Measurements from ENCODE around the gene TNS1. TPM values are rescaled to one million over a fixed set of nuclear protein-coding genes. Genes with fewer than 3 reads are reported as not detected.
A peak's percentile ranks its signal among the peaks of the same experiment; 100 is the strongest.

Gene TNS1
- total and polyA plus RNA-seq, 5 donors: 243 to 647 (median 513) TPM

GRCh38 chr2:217804791-217805667 lies 197.8 kb downstream of the TNS1 start:
- Histone ChIP-seq H3K4me3 (ENCODE audit: low read length) (no peak overlapping the region), H3K9me3 (ENCODE audit: control insufficient read depth, low read length) (no peaks in the 10 kb centered on the region), H3K27ac (ENCODE audit: low read length) (peak overlapping the region; percentile 61), H3K27me3 (ENCODE audit: control insufficient read depth, insufficient read depth) (no peaks in the 10 kb centered on the region), H3K4me1 (ENCODE audit: control insufficient read depth, insufficient read depth, low read length) (peaks cover 20% of the 10 kb centered on the region)
- intact Hi-C loops (cut with DNase I): no loop called here
- peak; percentile 4 to 38 for ATAC-seq
- DNase-seq: peak in 1 of 3 donors; percentile 50
- 42% methylated on average over 9 of the region's 9 CpGs for WGBS

- intact Hi-C loops (cut with DNase I): no loop called here
- peak overlapping the region; percentile 61 for H3K27ac ChIP-seq (ENCODE audit: low read length)
- H3K9me3 ChIP-seq (ENCODE audit: control insufficient read depth, low read length): no peaks in the 10 kb centered on the region
- H3K4me3 ChIP-seq (ENCODE audit: low read length): no peak overlapping the region
- H3K4me1 ChIP-seq (ENCODE audit: control insufficient read depth, insufficient read depth, low read length): peaks cover 20% of the 10 kb centered on the region
- ATAC-seq (peak in 1 of 2 donors; percentile 1), DNase-seq (peak in 1 of 3 donors; percentile 50)
- no peaks in the 10 kb centered on the region for H3K27me3 ChIP-seq (ENCODE audit: control insufficient read depth, insufficient read depth)
- WGBS: 64% methylated on average over 12 of the region's 12 CpGs
Measured at GRCh38 chr2:217804338-217804737, 198.5 kb downstream of the TNS1 start.

- ATAC-seq: no peak
- H3K4me3 ChIP-seq (ENCODE audit: low read length): no peak overlapping the region
- H3K27ac ChIP-seq (ENCODE audit: low read length): peak overlapping the region; percentile 27
- no peaks in the 10 kb centered on the region for H3K9me3 ChIP-seq (ENCODE audit: control insufficient read depth, low read length)
- intact Hi-C loops (cut with DNase I): no loop called here
- peaks cover 20% of the 10 kb centered on the region for H3K4me1 ChIP-seq (ENCODE audit: control insufficient read depth, insufficient read depth, low read length)
- H3K27me3 ChIP-seq (ENCODE audit: control insufficient read depth, insufficient read depth): no peaks in the 10 kb centered on the region
- WGBS: 68% methylated on average over 3 of the region's 3 CpGs
- no peak for DNase-seq
Measured at GRCh38 chr2:217803653-217803960, 199.2 kb downstream of the TNS1 start.

GRCh38 chr2:217802876-217803652 lies 199.7 kb downstream of the TNS1 start:
- DNase-seq (peak in 1 of 3 donors; percentile 22), ATAC-seq (no peak)
- WGBS: 88% methylated on average over 7 of the region's 7 CpGs
- Histone ChIP-seq H3K27ac (ENCODE audit: low read length) (peak overlapping the region; percentile 27), H3K4me3 (ENCODE audit: low read length) (no peak overlapping the region), H3K27me3 (ENCODE audit: control insufficient read depth, insufficient read depth) (no peaks in the 10 kb centered on the region), H3K4me1 (ENCODE audit: control insufficient read depth, insufficient read depth, low read length) (peaks cover 15% of the 10 kb centered on the region), H3K9me3 (ENCODE audit: control insufficient read depth, low read length) (no peaks in the 10 kb centered on the region)
- intact Hi-C loops (cut with DNase I): no loop called here

GRCh38 chr2:217802266-217802665 lies 200.5 kb downstream of the TNS1 start:
- H3K9me3 ChIP-seq (ENCODE audit: control insufficient read depth, low read length): no peaks in the 10 kb centered on the region
- no peak overlapping the region for H3K4me3 ChIP-seq (ENCODE audit: low read length)
- H3K4me1 ChIP-seq (ENCODE audit: control insufficient read depth, insufficient read depth, low read length): peaks cover 15% of the 10 kb centered on the region
- no peaks in the 10 kb centered on the region for H3K27me3 ChIP-seq (ENCODE audit: control insufficient read depth, insufficient read depth)
- DNase-seq (peak in 1 of 3 donors; percentile 26), ATAC-seq (no peak)
- intact Hi-C loops (cut with DNase I): no loop called here
- WGBS: 68% methylated on average over 4 of the region's 4 CpGs
- no peak overlapping the region for H3K27ac ChIP-seq (ENCODE audit: low read length)

GRCh38 chr2:217801711-217802110 lies 201.1 kb downstream of the TNS1 start:
- Histone ChIP-seq H3K4me1 (ENCODE audit: control insufficient read depth, insufficient read depth, low read length) (peaks cover 14% of the 10 kb centered on the region), H3K9me3 (ENCODE audit: control insufficient read depth, low read length) (no peaks in the 10 kb centered on the region), H3K4me3 (ENCODE audit: low read length) (no peak overlapping the region), H3K27ac (ENCODE audit: low read length) (no peak overlapping the region), H3K27me3 (ENCODE audit: control insufficient read depth, insufficient read depth) (no peaks in the 10 kb centered on the region)
- WGBS: 62% methylated on average over 8 of the region's 8 CpGs
- peak in 1 of 3 donors; percentile 57 for DNase-seq
- intact Hi-C loops (cut with DNase I): no loop called here
- ATAC-seq: no peak

GRCh38 chr2:217801115-217801531 lies 201.7 kb downstream of the TNS1 start:
- H3K27ac ChIP-seq (ENCODE audit: low read length): peak overlapping the region; percentile 7
- intact Hi-C loops (cut with DNase I): no loop called here
- DNase-seq: peak in 1 of 3 donors; percentile 71
- no peaks in the 10 kb centered on the region for H3K27me3 ChIP-seq (ENCODE audit: control insufficient read depth, insufficient read depth)
- H3K9me3 ChIP-seq (ENCODE audit: control insufficient read depth, low read length): no peaks in the 10 kb centered on the region
- H3K4me1 ChIP-seq (ENCODE audit: control insufficient read depth, insufficient read depth, low read length): peaks cover 8% of the 10 kb centered on the region
- H3K4me3 ChIP-seq (ENCODE audit: low read length): no peak overlapping the region
- WGBS: 45% methylated on average over 11 of the region's 11 CpGs
- no peak for ATAC-seq

- Histone ChIP-seq H3K4me3 (ENCODE audit: low read length) (no peak overlapping the region), H3K9me3 (ENCODE audit: control insufficient read depth, low read length) (no peaks in the 10 kb centered on the region), H3K27me3 (ENCODE audit: control insufficient read depth, insufficient read depth) (no peaks in the 10 kb centered on the region), H3K4me1 (ENCODE audit: control insufficient read depth, insufficient read depth, low read length) (peaks cover 2% of the 10 kb centered on the region), H3K27ac (ENCODE audit: low read length) (peak overlapping the region; percentile 7)
- 77% methylated on average over 10 of the region's 10 CpGs for WGBS
- intact Hi-C loops (cut with DNase I): no loop called here
- DNase-seq (no peak), ATAC-seq (no peak)
Measured at GRCh38 chr2:217800433-217801114, 202.2 kb downstream of the TNS1 start.

- H3K4me1 ChIP-seq (ENCODE audit: control insufficient read depth, insufficient read depth, low read length): no peaks in the 10 kb centered on the region
- H3K27me3 ChIP-seq (ENCODE audit: control insufficient read depth, insufficient read depth): no peaks in the 10 kb centered on the region
- peak in 1 of 3 donors; percentile 55 for DNase-seq
- ATAC-seq: no peak
- intact Hi-C loops (cut with DNase I): loop anchor here in 1 of 4 donors (10.0 kb wide), 1 partner anchor 75 kb away; no protein-coding TSS in a partner anchor
- no peaks in the 10 kb centered on the region for H3K9me3 ChIP-seq (ENCODE audit: control insufficient read depth, low read length)
- H3K27ac ChIP-seq (ENCODE audit: low read length): no peak overlapping the region
- 74% methylated on average over 15 of the region's 15 CpGs for WGBS
- no peak overlapping the region for H3K4me3 ChIP-seq (ENCODE audit: low read length)
Measured at GRCh38 chr2:217799563-217800432, 203.0 kb downstream of the TNS1 start.
